Transverse colon (tissue), 4 donors: Measurements from ENCODE around the gene DEPDC4. TPM values are rescaled to one million over a fixed set of nuclear protein-coding genes. Genes with fewer than 3 reads are reported as not detected.
"Not testable (repeated sequence)": the region's sequence is repeated elsewhere in the genome, so short reads cannot be mapped to it uniquely, and the experiment has no call there.

Experiments
- DNase-seq: peaks from one replicate; pipeline ENCODE4 v3.0.0-alpha.2; 2019
- H3K27ac ChIP-seq, 4 donors: fragments of 200-600 bp; sonication (generic); 2 replicates each; pipeline ENCODE4 v1.5.1; 2016 to 2018; ENCODE audit warnings: inconsistent platforms in 4 of 4
- H3K27me3 ChIP-seq: fragments of 200-600 bp; sonication (generic); 2 replicates; pipeline ENCODE4 v1.5.1; 2017; ENCODE audit warnings: inconsistent platforms
- H3K36me3 ChIP-seq, 4 donors: fragments of 200-600 bp; sonication (generic); 2 replicates each; pipeline ENCODE4 v1.5.1; 2017 to 2019; ENCODE audit warnings: inconsistent platforms in 4 of 4
- H3K4me1 ChIP-seq, 4 donors: fragments of 200-600 bp; sonication (generic); 2 replicates each; pipeline ENCODE4 v1.5.1; 2017 to 2020; ENCODE audit warnings: inconsistent platforms in 4 of 4
- H3K4me3 ChIP-seq, 4 donors: fragments of 200-600 bp; sonication (generic); 1 replicate in 1 of 4; 2 replicates in 3 of 4; pipeline versions ENCODE4 v1.5.1 to v1.6.1; 2017 to 2019; ENCODE audit warnings: inconsistent platforms in 4 of 4
- H3K9me3 ChIP-seq, 2 donors: fragments of 200-600 bp; sonication (generic); 2 replicates each; pipeline ENCODE4 v1.5.1; 2017 to 2019; ENCODE audit warnings: inconsistent platforms in 2 of 2
- CTCF ChIP-seq, 5 experiments: fragments of 200-600 bp in 3 of 5; fragments of 450-650 bp in 2 of 5; sonication (generic) in 3 of 5; IDR thresholded peaks; 1 replicate in 2 of 5; 2 replicates in 3 of 5; pipeline ENCODE4 v1.5.1; 2016 to 2017; ENCODE audit warnings: antibody characterized with exemption in 5 of 5, inconsistent platforms in 3 of 5, mild to moderate bottlenecking in 2 of 5, moderate library complexity in 1 of 5
- EP300 ChIP-seq: sonication (generic); formaldehyde crosslinking; IDR thresholded peaks from one replicate; pipeline ENCODE4 v1.6.1; 2017; ENCODE audit warnings: antibody characterized with exemption, low read depth
- POLR2A ChIP-seq: fragments of 450-650 bp; IDR thresholded peaks from one replicate; pipeline ENCODE4 v1.6.1; 2016; ENCODE audit warnings: antibody characterized with exemption, mild to moderate bottlenecking, moderate library complexity
- POLR2AphosphoS5 ChIP-seq, 3 donors: sonication (generic); formaldehyde crosslinking; IDR thresholded peaks; one replicate each; pipeline ENCODE4 v1.6.1; 2016; ENCODE audit warnings: antibody characterized with exemption in 3 of 3
- WGBS, 2 donors: methylation state at CpG; one replicate each; pipeline ENCODE4 v1.1.5; 2018; ENCODE audit warnings: low coverage in 1 of 2; 5-methylcytosine and 5-hydroxymethylcytosine counted together
- in situ Hi-C, 4 donors: fragments of 200-750 bp; cut with MboI; loops; one replicate each; pipeline versions ENCODE4 v1.15.0 to v1.15.1; 2017; ENCODE audit warnings: low sequenced_read_pairs in 3 of 4, low pct_ligation_motif_present in 1 of 4, low pct_unique_long_range_greater_than_20kb in 1 of 4
- intact Hi-C: fragments of 100-400 bp; cut with DNase I; formaldehyde crosslinking; loops from one replicate; pipeline ENCODE4 v1.15.1; 2023; ENCODE audit warnings: low total_unique reads
- total RNA-seq, 4 donors: library from RNA; depleted of rRNA; stranded (reverse); fragments of >200 nt; gene quantifications; one replicate each; pipeline ENCODE4 v1.1.0, GENCODE V29; 2016

DEPDC4 gene
- total RNA-seq, 4 donors from 2014 or later, result 0.55 to 1.00 (median 0.95) TPM; not detected in 1

- no peak for TF ChIP-seq POLR2A
- no peak for TF ChIP-seq CTCF (IDR thresholded peaks at IDR 0.05)
- no peak for TF ChIP-seq POLR2AphosphoS5 (IDR thresholded peaks at IDR 0.05)
- no peak for TF ChIP-seq EP300
- H3K27me3 ChIP-seq, result no peaks in the 10 kb centered on the region
- no peaks in the 10 kb centered on the region for H3K9me3 ChIP-seq
- 88 to 92% methylated on average over 3 of the region's 3 CpGs for WGBS, 2 donors
- H3K4me3 ChIP-seq, result no peak overlapping the region
- H3K27ac ChIP-seq, result no peak overlapping the region
- in situ Hi-C loops, result no loop called here
- intact Hi-C loops, result no loop called here
- no peaks in the 10 kb centered on the region for H3K4me1 ChIP-seq
- DNase-seq, result no peak
- H3K36me3 ChIP-seq, result peaks cover 0 to 11% (median 5%) of the 10 kb centered on the region in 4 donors
These were observed 23.1 kb upstream of the DEPDC4 start for GRCh38 chr12:100290016-100290415.

GRCh38 chr12:100289038-100289437 lies 22.2 kb upstream of the DEPDC4 start:
- in situ Hi-C loops (no loop called here), intact Hi-C loops (no loop called here)
- no peak for TF ChIP-seq CTCF (IDR thresholded peaks at IDR 0.05)
- no peak for TF ChIP-seq EP300
- TF ChIP-seq POLR2AphosphoS5 (IDR thresholded peaks at IDR 0.05), result no peak
- TF ChIP-seq POLR2A, result no peak
- Histone ChIP-seq H3K4me3 (no peak overlapping the region), H3K4me1 (no peaks in the 10 kb centered on the region), H3K27ac (no peak overlapping the region), H3K9me3 (no peaks in the 10 kb centered on the region), H3K36me3 (peaks cover 0 to 19% (median 9%) of the 10 kb centered on the region in 4 donors), H3K27me3 (no peaks in the 10 kb centered on the region)
- WGBS, 2 donors, result 74 to 84% methylated on average over 5 of the region's 5 CpGs
- DNase-seq, result no peak

- peaks cover 0 to 10% (median 3%) of the 10 kb centered on the region in 4 donors for H3K4me1 ChIP-seq
- intact Hi-C loops, H3K27ac ChIP-seq, H3K27me3 ChIP-seq, in situ Hi-C loops, H3K4me3 ChIP-seq, DNase-seq, H3K9me3 ChIP-seq: not testable (repeated sequence)
- WGBS, 2 donors, result 96 to 100% methylated on average over 3 to 12 of the region's 12 CpGs
- peaks cover 0 to 21% (median 8%) of the 10 kb centered on the region in 4 donors for H3K36me3 ChIP-seq
These were observed 17.7 kb upstream of the DEPDC4 start for GRCh38 chr12:100284556-100284955.

GRCh38 chr12:100279607-100280244 lies 12.8 kb upstream of the DEPDC4 start:
- peaks cover 0 to 12% (median 4%) of the 10 kb centered on the region in 4 donors for H3K4me1 ChIP-seq
- H3K4me3 ChIP-seq, result no peak overlapping the region
- in situ Hi-C loops (no loop called here), intact Hi-C loops (no loop called here)
- TF ChIP-seq EP300 (no peak), CTCF (IDR thresholded peaks at IDR 0.05) (no peak), POLR2A (no peak), POLR2AphosphoS5 (IDR thresholded peaks at IDR 0.05) (no peak)
- H3K36me3 ChIP-seq, result peaks cover 0 to 13% (median 3%) of the 10 kb centered on the region in 4 donors
- H3K9me3 ChIP-seq, result no peaks in the 10 kb centered on the region
- DNase-seq, result no peak
- WGBS, 2 donors, result 95 to 100% methylated on average over 1 of the region's 1 CpG
- no peaks in the 10 kb centered on the region for H3K27me3 ChIP-seq
- H3K27ac ChIP-seq, result no peak overlapping the region

GRCh38 chr12:100279159-100279558 lies 12.3 kb upstream of the DEPDC4 start:
- Histone ChIP-seq H3K27me3 (no peaks in the 10 kb centered on the region), H3K9me3 (no peaks in the 10 kb centered on the region), H3K4me1 (peaks cover 0 to 16% (median 6%) of the 10 kb centered on the region in 4 donors), H3K36me3 (peaks cover 0 to 7% (median 2%) of the 10 kb centered on the region in 4 donors), H3K27ac (no peak overlapping the region), H3K4me3 (no peak overlapping the region)
- intact Hi-C loops, result no loop called here
- no peak for DNase-seq
- in situ Hi-C loops, result no loop called here
- WGBS, 2 donors, result 98 to 100% methylated on average over 3 to 7 of the region's 7 CpGs
- TF ChIP-seq POLR2A (no peak), EP300 (no peak), POLR2AphosphoS5 (IDR thresholded peaks at IDR 0.05) (no peak), CTCF (IDR thresholded peaks at IDR 0.05) (no peak)
